A549 (cell line): Measurements from ENCODE around the gene GRK2.

ENCODE experiments used
- CEBPB ChIP-seq, 2 experiments: fragments of >200 bp in 1 of 2; sonication (Bioruptor Twin) in 1 of 2; formaldehyde crosslinking in 1 of 2; IDR thresholded peaks; 2 replicates each; pipeline ENCODE4 v1.6.1; 2012 to 2016
- CHD2 ChIP-seq: fragments of 150-350 bp; IDR thresholded peaks from 2 replicates; pipeline ENCODE4 v1.6.1; 2014; ENCODE audit warnings: low read length; ENCODE audit not compliant: partially characterized antibody
- EP300 ChIP-seq, 2 experiments: fragments of >200 bp; sonication (Bioruptor Twin); formaldehyde crosslinking; IDR thresholded peaks; 2 replicates in 1 of 2; 3 replicates in 1 of 2; pipeline ENCODE4 v1.6.1; 2016 to 2017
- FOSL2 ChIP-seq, 2 experiments: fragments of 450-650 bp in 1 of 2; fragments of >200 bp in 1 of 2; sonication (Bioruptor Twin) in 1 of 2; formaldehyde crosslinking; IDR thresholded peaks; 2 replicates each; pipeline versions ENCODE4 v1.5.0 to v1.6.1; 2016 to 2020; ENCODE audit warnings: mild to moderate bottlenecking in 1 of 2, moderate library complexity in 1 of 2
- MAZ ChIP-seq: fragments of 150-350 bp; IDR thresholded peaks from 2 replicates; pipeline ENCODE4 v1.6.1; 2014; ENCODE audit warnings: antibody characterized with exemption, low read depth, low read length, borderline replicate concordance
- NR3C1 ChIP-seq: fragments of >200 bp; sonication (Bioruptor Twin); formaldehyde crosslinking; IDR thresholded peaks from 3 replicates; pipeline ENCODE4 v1.6.1; 2017
- POLR2A ChIP-seq: IDR thresholded peaks from 2 replicates; pipeline ENCODE4 v1.6.1; 2012; ENCODE audit warnings: mild to moderate bottlenecking, low read length
- RAD21 ChIP-seq, 2 experiments: fragments of >200 bp in 1 of 2; sonication (Bioruptor Twin) in 1 of 2; formaldehyde crosslinking in 1 of 2; IDR thresholded peaks in 1 of 2; conservative IDR thresholded peaks in 1 of 2; 2 replicates in 1 of 2; 3 replicates in 1 of 2; pipeline ENCODE4 v1.6.1; 2012 to 2018; ENCODE audit warnings: inconsistent platforms in 1 of 2
- RCOR1 ChIP-seq: fragments of 150-350 bp; IDR thresholded peaks from 2 replicates; pipeline ENCODE4 v1.6.1; 2014; ENCODE audit warnings: antibody characterized with exemption, low read length, low read depth
- TF ChIP-seq, protein P1 (sequence below): fragments of 450-650 bp; IDR thresholded peaks from 2 replicates; pipeline ENCODE4 v1.6.1; 2014; ENCODE audit warnings: antibody characterized with exemption
- TF ChIP-seq, protein P2 (sequence below): fragments of >200 bp; sonication (Bioruptor Twin); formaldehyde crosslinking; IDR thresholded peaks from 3 replicates; pipeline ENCODE4 v1.5.1; 2016
- TF ChIP-seq, protein P3 (sequence below): IDR thresholded peaks from 2 replicates; pipeline ENCODE4 v1.6.1; 2012

DNA sequence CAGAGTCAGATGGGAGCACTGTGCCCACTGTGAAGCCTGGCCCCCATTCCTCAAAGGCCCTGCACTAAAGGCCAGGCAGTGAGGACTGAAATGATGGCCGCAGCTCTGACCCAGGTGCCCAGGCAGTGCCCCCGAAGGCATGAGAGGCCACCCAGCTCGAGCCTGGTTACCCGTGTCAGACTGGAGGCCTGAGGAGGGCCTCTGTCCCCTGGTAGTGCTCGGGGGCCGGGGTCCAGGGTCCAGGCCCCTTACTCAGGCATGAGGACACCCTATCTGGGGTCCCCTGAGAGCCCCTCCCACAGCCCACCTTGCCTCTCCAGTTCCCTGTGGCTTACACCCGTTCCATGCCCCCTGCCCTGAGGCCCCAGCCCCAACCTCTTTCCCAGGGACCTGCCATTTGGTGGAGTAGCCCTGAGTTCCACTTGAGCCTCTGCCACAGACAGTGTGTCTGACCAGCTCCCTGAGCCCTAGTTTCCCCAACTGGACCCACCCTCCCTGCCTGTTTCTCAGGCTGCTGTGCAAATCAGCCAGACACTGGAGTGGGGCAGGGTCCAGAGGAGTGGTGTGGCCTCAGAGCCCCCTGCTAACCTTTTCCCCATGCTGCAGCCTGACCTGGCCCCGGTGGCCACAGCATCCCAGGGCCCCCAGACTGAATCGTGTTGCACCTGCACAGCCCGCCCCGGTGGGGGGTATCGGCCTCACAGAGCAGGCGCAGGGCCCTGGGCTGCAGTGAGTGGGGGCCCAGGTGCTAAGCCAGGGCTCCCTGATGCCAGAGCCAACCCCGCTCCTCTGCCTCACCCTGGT lies 12.1 kb downstream of the GRK2 start:
- TF ChIP-seq, protein P1, sequence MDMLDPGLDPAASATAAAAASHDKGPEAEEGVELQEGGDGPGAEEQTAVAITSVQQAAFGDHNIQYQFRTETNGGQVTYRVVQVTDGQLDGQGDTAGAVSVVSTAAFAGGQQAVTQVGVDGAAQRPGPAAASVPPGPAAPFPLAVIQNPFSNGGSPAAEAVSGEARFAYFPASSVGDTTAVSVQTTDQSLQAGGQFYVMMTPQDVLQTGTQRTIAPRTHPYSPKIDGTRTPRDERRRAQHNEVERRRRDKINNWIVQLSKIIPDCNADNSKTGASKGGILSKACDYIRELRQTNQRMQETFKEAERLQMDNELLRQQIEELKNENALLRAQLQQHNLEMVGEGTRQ = no peak
- TF ChIP-seq, protein P2, sequence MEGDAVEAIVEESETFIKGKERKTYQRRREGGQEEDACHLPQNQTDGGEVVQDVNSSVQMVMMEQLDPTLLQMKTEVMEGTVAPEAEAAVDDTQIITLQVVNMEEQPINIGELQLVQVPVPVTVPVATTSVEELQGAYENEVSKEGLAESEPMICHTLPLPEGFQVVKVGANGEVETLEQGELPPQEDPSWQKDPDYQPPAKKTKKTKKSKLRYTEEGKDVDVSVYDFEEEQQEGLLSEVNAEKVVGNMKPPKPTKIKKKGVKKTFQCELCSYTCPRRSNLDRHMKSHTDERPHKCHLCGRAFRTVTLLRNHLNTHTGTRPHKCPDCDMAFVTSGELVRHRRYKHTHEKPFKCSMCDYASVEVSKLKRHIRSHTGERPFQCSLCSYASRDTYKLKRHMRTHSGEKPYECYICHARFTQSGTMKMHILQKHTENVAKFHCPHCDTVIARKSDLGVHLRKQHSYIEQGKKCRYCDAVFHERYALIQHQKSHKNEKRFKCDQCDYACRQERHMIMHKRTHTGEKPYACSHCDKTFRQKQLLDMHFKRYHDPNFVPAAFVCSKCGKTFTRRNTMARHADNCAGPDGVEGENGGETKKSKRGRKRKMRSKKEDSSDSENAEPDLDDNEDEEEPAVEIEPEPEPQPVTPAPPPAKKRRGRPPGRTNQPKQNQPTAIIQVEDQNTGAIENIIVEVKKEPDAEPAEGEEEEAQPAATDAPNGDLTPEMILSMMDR = no peak
- TF ChIP-seq FOSL2 (IDR thresholded peaks at IDR 0.05) (no peak), FOSL2 (CRISPR knock-in tag; IDR thresholded peaks at IDR 0.05) (no peak), EP300 (IDR thresholded peaks at IDR 0.05) (no peak), RAD21 (conservative IDR thresholded peaks at IDR 0.05 in 1 of 2, IDR thresholded peaks at IDR 0.05 in 1 of 2) (no peak), NR3C1 (no peak), POLR2A (no peak), MAZ (no peak), RCOR1 (no peak), CHD2 (no peak), CEBPB (IDR thresholded peaks at IDR 0.05) (no peak)
- TF ChIP-seq, protein P3, sequence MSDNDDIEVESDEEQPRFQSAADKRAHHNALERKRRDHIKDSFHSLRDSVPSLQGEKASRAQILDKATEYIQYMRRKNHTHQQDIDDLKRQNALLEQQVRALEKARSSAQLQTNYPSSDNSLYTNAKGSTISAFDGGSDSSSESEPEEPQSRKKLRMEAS = no peak
